GM18907 (cell line): Measurements from ENCODE around the gene TMEM235.
A peak's percentile ranks its signal among the peaks of the same experiment; 100 is the strongest.

Experiments
- ATAC-seq: cut with Tn5 transposase; IDR thresholded peaks from one replicate; pipeline ENCODE4 v1.9.1; 2021; ENCODE audit warnings: mild to moderate bottlenecking, moderate library complexity; ENCODE audit not compliant: unreplicated experiment

The TMEM235 gene

GRCh38 chr17:78230996-78231935, at the start of gene TMEM235:
Gene TMEM235, plus strand, starts transcription at chr17:78231631. Its CDS starts 393 bp downstream, at chr17:78232024.
- ATAC-seq = no peak

DNA sequence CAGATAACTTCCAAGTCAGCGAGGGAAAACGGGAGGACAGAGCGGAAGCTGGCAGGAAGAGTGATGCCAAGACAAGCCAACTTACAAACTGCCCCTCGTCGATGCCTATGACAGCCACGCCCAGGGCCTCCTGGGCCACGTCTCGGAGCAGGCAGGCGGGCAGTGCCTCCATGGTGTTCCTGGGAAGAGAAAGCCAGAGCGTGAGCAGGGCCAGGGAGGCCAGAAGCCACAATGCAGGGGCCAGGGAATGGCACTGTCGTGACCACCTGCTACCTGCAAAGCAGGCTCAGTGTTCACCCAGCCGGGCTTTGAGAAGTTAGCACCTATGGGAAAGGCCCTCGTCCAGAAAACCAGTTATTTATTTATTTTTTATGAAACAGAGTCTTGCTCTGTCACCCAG, 48.9 kb upstream of the TMEM235 start:
- ATAC-seq = no peak

DNA sequence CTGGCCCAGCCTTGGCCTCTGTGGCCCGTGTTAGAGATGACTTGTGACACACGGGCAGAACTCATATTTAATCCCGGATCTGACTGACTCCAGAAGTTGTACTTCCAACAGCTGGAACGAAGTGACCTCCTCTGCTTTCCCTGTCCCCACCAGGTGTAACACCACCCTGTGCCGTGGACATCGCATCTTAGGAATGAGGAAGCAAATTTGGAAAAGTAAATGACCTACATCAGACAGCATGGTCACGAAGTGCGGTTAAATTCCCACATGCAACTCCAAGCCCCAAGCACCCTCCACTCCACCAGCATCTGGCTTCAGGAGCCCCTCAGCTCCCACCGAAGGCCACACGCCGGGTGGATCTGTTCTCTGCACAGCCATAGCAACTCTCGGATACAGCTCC, 47.5 kb upstream of the TMEM235 start:
- no peak for ATAC-seq

DNA sequence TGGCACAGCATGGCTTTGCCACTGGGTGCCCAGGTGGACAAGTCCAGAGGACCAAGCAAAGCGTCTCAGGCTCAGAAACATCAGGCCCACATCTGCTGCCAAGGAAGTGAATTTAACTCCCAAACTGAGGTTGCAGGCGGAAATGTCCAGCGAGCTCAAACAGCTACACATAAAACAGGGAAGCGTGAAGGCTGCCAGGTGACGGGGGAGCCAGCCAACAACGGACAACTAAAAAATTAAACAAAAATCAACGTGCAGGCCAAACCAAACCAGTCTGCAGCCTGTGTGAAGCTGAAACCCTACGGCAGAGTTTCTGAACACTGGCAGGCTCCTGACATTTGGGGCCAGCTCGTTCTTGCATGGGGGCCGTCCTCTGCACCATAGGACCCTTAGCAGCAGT, 47.1 kb upstream of the TMEM235 start:
- no peak for ATAC-seq

- no peak for ATAC-seq
Measured at GRCh38 chr17:78184868-78185267, 46.6 kb upstream of the TMEM235 start.

DNA sequence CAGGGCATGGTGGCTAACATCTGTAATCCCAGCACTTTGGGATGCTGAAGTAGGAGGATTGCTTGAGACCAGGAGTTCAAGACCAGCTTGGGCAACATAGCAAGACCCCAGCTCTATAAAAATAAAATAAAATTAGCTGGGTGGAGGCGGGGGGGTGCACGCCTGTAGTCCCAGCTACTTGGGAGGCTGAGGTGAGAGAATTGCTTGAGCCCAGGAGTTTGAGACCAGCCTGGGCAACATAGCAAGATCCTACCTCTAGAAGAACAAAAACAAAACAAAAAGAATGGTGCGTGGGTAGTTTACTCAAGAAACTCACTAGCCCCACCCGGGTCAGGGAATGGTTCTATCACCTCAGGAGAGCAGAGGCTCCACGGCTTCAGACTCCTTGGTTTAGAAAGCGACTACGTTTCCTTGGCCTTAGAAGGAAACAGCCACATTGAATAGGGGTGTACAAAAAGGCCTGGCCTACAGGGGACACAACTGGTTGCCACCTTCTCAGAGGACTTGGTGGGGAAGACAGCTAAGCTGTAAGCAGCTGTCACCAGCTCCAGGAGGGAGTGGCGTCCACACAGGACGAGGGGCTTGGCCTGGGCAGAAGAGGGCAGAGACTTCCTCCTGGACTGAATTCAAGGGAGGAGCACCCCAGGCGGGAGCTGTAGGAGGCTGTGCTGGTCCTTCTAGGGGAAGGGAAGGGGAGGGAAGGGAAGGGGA, 45.3 kb upstream of the TMEM235 start:
- no peak for ATAC-seq

GRCh38 chr17:78186692-78187595, 44.5 kb upstream of the TMEM235 start, which contains the start of the genes AFMID and TK1:
Gene AFMID, plus strand, starts transcription at chr17:78187362. Its CDS starts 9 bp downstream, at chr17:78187371.
Gene TK1, minus strand, starts transcription at chr17:78187052. Its CDS starts 58 bp downstream, at chr17:78186994.
- ATAC-seq = peak; percentile 87

DNA sequence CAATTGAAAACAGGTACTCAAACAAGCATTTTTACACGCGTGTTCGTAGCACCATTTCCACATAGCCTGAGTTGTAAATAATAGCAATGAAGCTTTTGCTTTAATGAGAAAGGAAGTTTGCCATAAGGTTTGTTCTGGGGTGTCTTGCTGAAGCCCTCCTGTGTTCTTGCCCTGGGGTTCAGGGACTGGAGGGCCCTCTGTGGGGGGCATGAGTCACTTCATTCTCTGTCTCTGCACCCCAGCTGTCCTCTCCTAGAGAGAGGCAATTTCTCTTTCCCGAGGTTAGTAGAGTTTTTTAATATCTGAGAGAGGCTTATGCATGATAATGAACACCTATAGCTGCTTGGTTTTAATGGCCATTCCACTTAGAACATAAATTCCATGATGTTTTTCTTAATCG, 34.7 kb upstream of the TMEM235 start:
- ATAC-seq = no peak

GRCh38 chr17:78197147-78197832, 34.1 kb upstream of the TMEM235 start:
- no peak for ATAC-seq

- no peak for ATAC-seq
Measured at GRCh38 chr17:78200451-78200850, 31.0 kb upstream of the TMEM235 start.

DNA sequence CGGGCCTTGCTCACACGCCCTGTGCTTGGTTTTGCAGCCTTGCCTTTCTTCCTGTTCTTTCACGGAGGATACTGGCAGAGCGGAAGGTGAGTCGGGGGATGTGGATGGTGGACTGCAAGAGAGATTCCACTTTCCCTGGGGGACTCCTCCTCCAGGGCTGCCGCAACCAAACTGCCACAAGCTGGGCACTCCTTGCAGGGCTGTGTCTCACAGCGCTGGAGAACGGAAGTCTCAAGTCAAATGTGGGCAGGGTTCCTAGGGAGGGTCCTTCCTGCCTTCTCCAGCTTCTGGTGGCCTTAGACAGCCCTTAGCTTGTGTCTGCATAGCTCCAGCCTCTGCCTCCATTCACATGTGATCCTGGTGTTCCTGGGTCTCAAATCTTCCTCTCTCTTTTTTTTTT, 28.8 kb upstream of the TMEM235 start:
- no peak for ATAC-seq

DNA sequence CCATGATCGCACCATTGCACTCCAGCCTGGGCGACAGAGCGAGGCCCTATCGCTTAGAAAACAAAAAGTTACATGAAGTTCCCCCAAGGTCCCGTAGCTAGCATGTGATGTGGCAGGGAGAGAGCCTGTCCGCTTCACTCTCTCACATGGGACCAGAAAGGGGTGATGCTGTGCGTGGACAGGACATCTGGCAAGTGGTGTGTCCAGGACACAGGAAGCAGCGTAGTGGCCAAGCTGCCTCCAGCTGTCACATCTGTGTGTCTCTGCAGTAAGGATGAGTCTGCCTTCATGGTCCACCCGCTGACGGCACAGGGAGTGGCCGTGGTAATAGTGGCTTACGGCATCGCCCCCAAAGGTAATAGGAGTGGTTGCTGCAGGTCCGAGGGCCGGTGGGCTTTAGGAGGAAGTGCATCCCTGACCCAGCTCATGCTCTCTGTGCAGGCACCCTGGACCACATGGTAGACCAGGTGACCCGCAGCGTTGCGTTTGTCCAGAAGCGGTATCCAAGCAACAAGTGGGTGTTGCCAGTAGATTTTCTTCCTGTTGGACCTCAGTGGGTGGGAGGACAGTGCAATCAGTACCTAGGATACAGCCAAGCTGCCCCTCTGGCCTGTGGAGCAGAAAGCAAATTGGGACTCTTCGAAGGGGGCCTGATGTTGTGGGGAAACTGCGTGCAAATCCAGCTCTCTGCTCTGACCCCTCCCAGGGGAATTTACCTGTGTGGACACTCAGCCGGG, 26.9 kb upstream of the TMEM235 start:
- no peak for ATAC-seq

GRCh38 chr17:78205124-78205775, 26.2 kb upstream of the TMEM235 start:
- ATAC-seq = no peak

GRCh38 chr17:78206298-78206697, 25.1 kb upstream of the TMEM235 start:
- ATAC-seq = no peak

DNA sequence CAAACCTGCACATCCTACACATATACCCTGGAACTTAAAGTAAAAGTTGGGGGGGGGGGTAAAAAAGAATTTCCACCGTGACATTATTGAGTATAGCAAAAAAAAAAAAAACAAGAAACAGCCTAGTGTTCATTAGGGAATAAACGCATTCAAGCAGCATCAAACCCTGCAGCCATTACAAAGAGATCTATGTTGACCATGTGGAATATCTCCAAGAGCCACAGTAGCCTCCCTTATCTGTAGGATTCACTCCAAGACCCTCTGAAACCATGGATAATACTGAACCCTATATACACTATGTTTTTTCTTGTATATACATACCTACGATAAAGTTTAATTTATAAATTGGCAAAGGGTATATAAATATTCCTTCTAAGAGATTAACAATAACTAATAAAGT, 22.9 kb upstream of the TMEM235 start:
- no peak for ATAC-seq

DNA sequence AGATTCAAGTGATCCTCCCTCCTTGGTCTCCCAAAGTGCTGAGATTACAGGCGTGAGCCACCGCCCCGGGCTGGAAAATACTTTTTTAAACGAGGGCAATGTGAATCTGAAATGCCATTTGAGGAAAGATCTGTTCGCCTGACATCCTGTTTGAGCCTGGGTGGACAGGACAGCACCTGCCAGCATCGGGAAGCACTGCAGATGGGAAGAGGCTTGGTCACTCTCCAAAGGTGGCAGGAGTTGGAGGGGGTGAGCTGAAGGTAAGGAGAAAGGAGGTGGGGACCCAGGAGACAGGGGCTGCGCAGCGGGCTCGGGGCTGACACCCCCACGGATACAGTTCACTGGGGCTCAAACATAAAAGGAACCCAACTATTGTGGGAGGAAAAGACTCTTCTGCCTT, 21.3 kb upstream of the TMEM235 start:
- ATAC-seq = no peak

DNA sequence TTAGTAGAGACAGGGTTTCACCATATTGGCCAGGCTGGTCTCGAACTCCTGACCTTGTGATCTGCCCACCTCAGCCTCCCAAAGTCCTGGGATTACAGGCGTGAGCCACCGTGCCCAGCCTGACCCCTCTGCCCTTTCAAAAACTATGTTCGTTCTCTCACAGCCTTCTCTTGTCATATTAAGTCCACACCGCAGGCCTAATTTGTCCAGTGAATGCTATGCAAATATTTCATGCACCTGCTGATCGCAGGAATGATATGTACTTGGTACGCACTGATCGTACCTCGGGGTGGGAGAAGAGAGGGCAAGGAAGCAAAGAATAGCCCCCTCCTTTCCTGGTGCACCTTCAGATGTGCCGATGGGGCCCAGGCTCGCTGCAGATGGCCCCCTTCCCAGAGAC, 20.4 kb upstream of the TMEM235 start:
- no peak for ATAC-seq

- ATAC-seq = peak; percentile 85
Measured at GRCh38 chr17:78214016-78214705, 17.3 kb upstream of the TMEM235 start, which contains the start of gene BIRC5. Gene BIRC5, plus strand, starts transcription at chr17:78214253. Its CDS starts 64 bp downstream, at chr17:78214317.
